HG03469 (cell line): ENCODE results near the gene PI4KA.
"Not testable (repeated sequence)": the region's sequence is repeated elsewhere in the genome, so short reads cannot be mapped to it uniquely, and the experiment has no call there.

Source experiments
- ATAC-seq: cut with Tn5 transposase; IDR thresholded peaks from one replicate; pipeline ENCODE4 v1.9.1; 2021; ENCODE audit warnings: mild to moderate bottlenecking, moderate library complexity, moderate number of reproducible peaks; ENCODE audit not compliant: unreplicated experiment

PI4KA gene

GRCh38 chr22:20852076-20852475 is 6.5 kb downstream of the PI4KA start:
- ATAC-seq = no peak

- ATAC-seq = no peak
Measured at GRCh38 chr22:20847318-20847822, 11.2 kb downstream of the PI4KA start.

- ATAC-seq = no peak
Measured at GRCh38 chr22:20844055-20845037, 14.3 kb downstream of the PI4KA start.

- ATAC-seq = no peak
Measured at GRCh38 chr22:20843501-20843900, 15.1 kb downstream of the PI4KA start.

- ATAC-seq = no peak
Measured at GRCh38 chr22:20840646-20841371, 17.8 kb downstream of the PI4KA start.

GRCh38 chr22:20839837-20840645 is 18.6 kb downstream of the PI4KA start:
- ATAC-seq = no peak

- ATAC-seq = not testable (repeated sequence)
Measured at GRCh38 chr22:20839354-20839753, 19.3 kb downstream of the PI4KA start.

- no peak for ATAC-seq
Measured at GRCh38 chr22:20836987-20837823, 21.4 kb downstream of the PI4KA start.

- no peak for ATAC-seq
Measured at GRCh38 chr22:20834725-20835124, 23.9 kb downstream of the PI4KA start.

- ATAC-seq = no peak
Measured at GRCh38 chr22:20834206-20834605, 24.4 kb downstream of the PI4KA start.

- ATAC-seq = no peak
Measured at GRCh38 chr22:20833225-20833665, 25.4 kb downstream of the PI4KA start.

- ATAC-seq = no peak
Measured at GRCh38 chr22:20829491-20830134, 29.0 kb downstream of the PI4KA start.

- ATAC-seq = not testable (repeated sequence)
Measured at GRCh38 chr22:20826373-20827152, 32.0 kb downstream of the PI4KA start.

GRCh38 chr22:20825624-20826023 is 33.0 kb downstream of the PI4KA start:
- no peak for ATAC-seq

GRCh38 chr22:20825216-20825615 is 33.4 kb downstream of the PI4KA start:
- ATAC-seq = not testable (repeated sequence)

- ATAC-seq = no peak
Measured at GRCh38 chr22:20823264-20823663, 35.3 kb downstream of the PI4KA start.

- ATAC-seq = no peak
Measured at GRCh38 chr22:20822240-20822639, 36.4 kb downstream of the PI4KA start.

- not testable (repeated sequence) for ATAC-seq
Measured at GRCh38 chr22:20821717-20822239, 36.8 kb downstream of the PI4KA start.
